Activated T-cell treated with anti-CD3 and anti-CD28 coated beads, Interleukin-2, amount 50 U/mL, for 72 hours (primary cell): ENCODE measurements around the gene ZBTB1. TPM values are rescaled to one million over a fixed set of nuclear protein-coding genes. Genes with fewer than 3 reads are reported as not detected.
A peak's percentile ranks its signal among the peaks of the same experiment; 100 is the strongest.

Experiments used
- ATAC-seq, 2 donors: fragments of 150-1000 bp; cut with Tn5 transposase; replicated peaks in 1 of 2; 2 replicates each; pipeline ENCODE4 v1.10.0; 2021; ENCODE audit warnings: moderate library complexity in 2 of 2, mild to moderate bottlenecking in 1 of 2
- DNase-seq, 2 donors: peaks; one replicate each; pipeline ENCODE4 v3.0.0; 2021 to 2022; ENCODE audit warnings: mixed read lengths in 1 of 2
- H3K27ac Mint-ChIP-seq: one replicate; pipeline ENCODE4 v1.8.0; 2022; ENCODE audit warnings: mild to moderate bottlenecking, moderate library complexity, mixed read lengths
- H3K27me3 Mint-ChIP-seq: one replicate; pipeline ENCODE4 v1.8.0; 2022; ENCODE audit warnings: low read depth, mixed read lengths
- H3K36me3 Mint-ChIP-seq, 2 donors: one replicate each; pipeline ENCODE4 v1.8.0; 2022; ENCODE audit warnings: mixed read lengths in 2 of 2, mild to moderate bottlenecking in 1 of 2; ENCODE audit not compliant: insufficient read depth in 2 of 2
- H3K4me1 Mint-ChIP-seq: one replicate; pipeline ENCODE4 v1.8.0; 2022; ENCODE audit warnings: low read depth, mixed read lengths
- H3K4me3 Mint-ChIP-seq, 2 donors: one replicate each; pipeline ENCODE4 v1.8.0; 2022; ENCODE audit warnings: mild to moderate bottlenecking in 2 of 2, mixed read lengths in 2 of 2, moderate library complexity in 2 of 2
- H3K9me3 Mint-ChIP-seq, 2 donors: one replicate each; pipeline ENCODE4 v1.8.0; 2022; ENCODE audit warnings: mixed read lengths in 2 of 2
- total RNA-seq, 2 donors: library from RNA; stranded (reverse); gene quantifications; one replicate each; pipeline ENCODE4 v1.2.3, GENCODE V29; 2022

Gene ZBTB1
- total RNA-seq, 2 donors from 2014 or later, result 46.9 to 49.5 TPM

DNA sequence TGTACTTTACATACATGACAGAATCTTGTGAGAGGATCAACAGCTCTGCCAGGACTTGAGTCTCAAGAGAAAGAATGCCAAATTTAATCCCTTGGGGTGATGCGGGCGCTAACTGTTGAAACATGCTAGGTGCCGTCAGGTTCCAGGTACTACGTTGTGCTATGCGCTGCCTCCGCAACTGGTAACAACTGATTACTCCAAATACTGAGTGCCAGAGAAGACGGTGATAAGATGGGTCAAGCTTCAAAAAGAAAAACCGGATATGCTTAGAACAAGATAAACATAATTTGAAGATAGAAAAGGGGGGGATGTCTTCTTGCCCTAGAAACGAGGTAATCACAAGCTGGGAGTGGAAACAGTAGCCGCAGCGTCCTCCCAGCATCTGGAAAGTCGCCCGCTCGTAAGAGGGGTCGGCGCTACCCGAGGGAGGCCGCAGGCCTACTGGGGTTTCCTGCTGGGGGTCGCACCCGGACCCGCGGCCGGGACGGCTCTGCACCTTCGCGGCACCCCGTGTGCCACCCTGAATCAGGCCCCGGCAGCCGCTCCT is 1.6 kb upstream of the ZBTB1 start:
- no peaks in the 10 kb centered on the region for H3K27me3 Mint-ChIP-seq
- peak overlapping the region; percentile 98 for H3K27ac Mint-ChIP-seq
- peak; percentile 25 to 28 for DNase-seq
- H3K4me1 Mint-ChIP-seq, result peaks cover 66% of the 10 kb centered on the region
- peaks cover 9 to 14% of the 10 kb centered on the region in 2 donors for H3K36me3 Mint-ChIP-seq
- no peaks in the 10 kb centered on the region for H3K9me3 Mint-ChIP-seq
- ATAC-seq, result no peak
- H3K4me3 Mint-ChIP-seq, result peak overlapping the region; percentile 86 to 97

DNA sequence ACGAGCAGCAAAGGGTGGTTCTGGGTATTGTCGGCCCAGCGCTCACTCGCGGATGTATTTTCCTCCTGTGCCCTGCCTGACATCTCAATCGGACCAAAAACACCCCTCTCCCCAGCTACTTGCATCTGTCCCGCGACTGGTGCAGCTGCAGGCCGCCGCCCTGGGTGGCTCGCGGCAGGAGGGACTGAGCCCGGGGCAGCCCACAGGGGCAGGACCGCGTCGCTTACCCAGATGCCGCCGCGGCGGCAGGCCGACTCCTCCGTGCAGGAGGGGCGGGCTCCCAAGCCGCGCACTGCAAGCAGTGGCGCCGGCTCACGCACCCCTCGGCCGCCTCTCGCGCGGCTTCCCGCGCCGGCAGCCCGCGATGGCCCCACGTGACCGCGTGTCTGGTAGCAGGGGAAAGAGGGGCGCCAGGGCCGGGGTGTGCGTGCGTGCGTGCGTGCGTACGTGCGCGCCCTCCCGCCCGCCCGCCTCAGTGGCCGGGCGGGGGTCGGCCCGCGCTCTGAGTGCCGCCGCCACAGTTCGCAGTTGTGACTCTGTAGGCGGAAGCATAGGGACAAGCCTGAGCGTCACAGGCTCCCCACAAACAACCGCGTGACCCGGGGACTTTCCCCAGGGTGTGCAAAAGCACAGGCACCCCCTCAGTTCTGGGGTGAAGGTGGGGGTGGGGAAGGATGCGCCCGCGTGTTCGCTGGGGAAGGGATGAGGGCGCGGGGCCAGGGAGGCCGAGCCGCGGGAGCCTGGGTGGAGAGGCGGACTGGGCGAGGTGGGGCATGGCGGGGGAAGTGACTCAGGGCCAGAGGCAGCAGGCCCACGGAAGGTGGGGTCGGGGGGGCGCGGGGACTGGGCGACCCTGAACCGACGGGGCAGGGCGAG is 898 bp upstream of the ZBTB1 start, which contains the start of gene ZBTB25:
TSS of gene ZBTB25 (minus strand) at position 405 of the 876 bp plus-strand sequence. CDS start 13,305 bp downstream, outside the sequence.
- Mint-ChIP-seq H3K36me3 (peaks cover 9 to 13% of the 10 kb centered on the region in 2 donors), H3K4me3 (peak within 1 kb of the TSS; percentile 86 to 97), H3K27ac (peak within 1 kb of the TSS; percentile 98), H3K4me1 (peaks cover 74% of the 10 kb centered on the region), H3K9me3 (no peaks in the 10 kb centered on the region), H3K27me3 (no peaks in the 10 kb centered on the region)
- peak; percentile 93 to 95 for DNase-seq
- peak; percentile 68 for ATAC-seq

DNA sequence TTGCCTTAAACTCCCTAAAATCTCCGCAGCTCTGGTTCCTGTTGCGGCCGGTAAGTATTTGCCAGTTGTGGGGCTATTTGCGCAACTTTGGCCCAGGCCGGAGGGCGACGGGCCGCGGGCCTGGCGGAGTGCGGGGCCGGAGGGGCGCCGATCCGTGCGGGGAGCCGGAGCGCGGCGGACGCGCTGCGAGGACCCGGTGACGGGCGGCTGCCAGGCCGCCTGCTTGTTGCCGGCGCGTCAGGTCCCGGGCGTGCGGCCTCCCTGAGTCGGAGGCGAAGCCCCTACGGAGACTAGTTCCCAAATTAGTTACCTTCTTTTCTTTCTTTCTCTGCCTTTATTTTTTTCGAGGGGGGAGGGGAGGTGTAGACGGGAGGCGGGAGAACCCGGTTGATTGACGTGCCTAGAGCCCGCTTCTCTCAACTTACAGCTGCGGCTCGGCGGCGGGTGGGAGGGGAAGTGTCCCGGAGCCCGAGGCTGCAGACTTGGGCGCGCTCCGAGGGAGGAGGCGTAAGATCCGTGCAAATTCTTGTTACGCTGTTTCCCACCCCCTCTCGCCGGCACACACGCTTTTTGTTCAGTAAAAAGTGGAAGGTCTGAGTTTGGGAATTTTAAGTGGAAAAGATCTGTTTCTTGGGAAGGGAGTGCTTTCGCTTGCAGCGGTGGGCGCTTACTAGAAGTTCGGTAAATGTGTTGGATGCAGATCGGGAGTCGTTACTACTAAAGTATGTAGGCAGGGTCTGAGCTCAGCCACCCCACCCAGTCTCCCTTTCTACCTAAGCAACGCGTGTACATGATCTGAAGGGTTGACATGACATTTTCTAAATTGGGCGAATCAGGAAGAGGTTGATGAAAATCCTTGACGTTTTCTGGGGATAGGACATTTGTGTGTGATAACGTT is 576 bp downstream of the ZBTB1 start:
- Mint-ChIP-seq H3K4me3 (peak overlapping the region; percentile 86 to 97), H3K27me3 (no peaks in the 10 kb centered on the region), H3K36me3 (peaks cover 5 to 9% of the 10 kb centered on the region in 2 donors), H3K4me1 (peaks cover 74% of the 10 kb centered on the region), H3K9me3 (no peaks in the 10 kb centered on the region), H3K27ac (peak overlapping the region; percentile 72)
- DNase-seq (peak; percentile 85 to 86), ATAC-seq (peak; percentile 31 to 32)

DNA sequence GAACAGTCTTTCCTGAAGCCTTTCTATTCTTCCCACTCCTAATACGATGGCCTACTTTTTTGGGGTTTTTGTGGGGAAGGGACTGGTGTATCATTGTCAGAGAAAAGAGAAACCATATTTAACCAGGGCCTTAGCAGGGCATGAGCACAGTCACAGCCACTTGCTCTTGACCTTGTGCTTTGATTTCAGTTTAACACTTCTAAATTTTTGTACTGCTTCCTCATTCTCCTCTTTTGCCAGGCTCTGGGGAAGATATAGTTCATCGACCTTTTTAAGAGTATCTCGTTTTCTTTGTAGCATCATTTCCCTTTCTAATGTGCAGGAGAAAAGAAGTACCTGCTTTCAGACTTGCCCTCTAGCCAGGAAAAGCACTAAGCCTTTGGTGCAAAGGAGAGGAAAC is 2.2 kb downstream of the ZBTB1 start:
- Mint-ChIP-seq H3K4me1 (peaks cover 73% of the 10 kb centered on the region), H3K9me3 (no peaks in the 10 kb centered on the region), H3K4me3 (peak overlapping the region; percentile 86 to 93), H3K36me3 (peaks cover 5 to 9% of the 10 kb centered on the region in 2 donors), H3K27ac (peak overlapping the region; percentile 72), H3K27me3 (no peaks in the 10 kb centered on the region)
- ATAC-seq (no peak), DNase-seq (no peak)

DNA sequence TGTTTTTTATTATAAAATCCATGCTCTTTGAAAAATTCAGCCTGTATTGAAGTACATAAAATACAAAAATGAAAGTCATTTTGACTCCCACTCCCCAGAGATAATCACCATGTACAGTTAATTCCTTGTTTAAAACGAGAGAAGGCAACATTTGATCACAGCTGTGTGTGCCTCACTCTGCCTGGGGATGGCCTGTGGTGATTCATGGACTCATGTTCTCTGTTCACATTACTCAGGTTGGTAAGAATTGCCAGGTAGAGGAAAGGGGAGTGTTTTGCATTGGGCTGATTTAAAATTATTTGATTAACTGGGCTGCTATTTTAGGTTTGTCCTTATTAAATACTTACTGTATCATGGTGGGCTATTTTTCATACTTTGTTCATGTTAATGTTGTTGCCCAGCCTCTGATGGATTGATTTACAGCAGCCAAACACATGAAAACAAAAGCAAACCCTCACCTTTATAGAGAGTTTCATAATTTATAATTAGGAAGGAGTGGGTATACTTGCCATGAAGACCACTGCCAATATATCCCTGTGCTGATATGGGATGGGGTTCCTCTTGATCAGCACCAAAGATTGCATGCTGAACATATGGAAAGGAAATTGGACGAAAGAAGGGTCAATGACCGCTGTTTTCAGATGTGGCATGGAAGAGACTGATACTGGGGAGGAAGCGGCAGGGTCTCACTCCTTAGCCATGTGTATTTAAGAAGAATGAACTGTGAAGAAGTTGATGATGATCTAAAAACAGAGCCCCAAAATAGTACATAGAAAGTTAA is 3.0 kb downstream of the ZBTB1 start:
- no peaks in the 10 kb centered on the region for H3K27me3 Mint-ChIP-seq
- H3K27ac Mint-ChIP-seq, result peak overlapping the region; percentile 72
- peaks cover 71% of the 10 kb centered on the region for H3K4me1 Mint-ChIP-seq
- DNase-seq, result peak; percentile 44 to 63
- no peak for ATAC-seq
- H3K36me3 Mint-ChIP-seq, result peaks cover 5 to 9% of the 10 kb centered on the region in 2 donors
- H3K4me3 Mint-ChIP-seq, result peak overlapping the region; percentile 86 to 93
- H3K9me3 Mint-ChIP-seq, result no peaks in the 10 kb centered on the region

DNA sequence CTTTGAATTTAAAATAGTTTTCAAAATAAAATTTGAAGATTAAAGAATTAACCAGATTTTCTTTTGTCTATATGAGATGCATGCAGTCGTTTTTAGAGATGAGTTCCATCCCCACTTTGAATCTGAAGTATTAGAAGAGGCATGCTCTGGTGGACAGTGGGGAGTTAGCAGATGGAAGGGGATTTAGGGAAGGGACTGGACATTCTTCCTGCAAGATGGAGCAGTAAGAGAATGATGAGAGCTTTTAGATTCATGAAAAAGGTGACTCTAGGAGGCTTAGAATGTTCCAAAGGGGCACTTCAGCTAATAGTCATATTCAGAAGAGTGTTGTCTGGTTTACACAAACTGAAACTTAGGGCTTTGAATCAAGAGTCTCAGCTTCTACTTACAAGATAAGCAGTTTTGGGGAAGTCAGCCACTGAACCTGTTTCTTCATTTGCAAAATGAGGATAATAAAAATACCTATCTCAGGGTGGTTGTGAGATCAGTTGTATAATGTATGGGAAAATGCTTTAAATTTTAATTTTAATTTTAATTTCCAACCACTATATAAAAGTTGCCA is 3.7 kb downstream of the ZBTB1 start:
- DNase-seq (no peak), ATAC-seq (no peak)
- Mint-ChIP-seq H3K27me3 (no peaks in the 10 kb centered on the region), H3K4me3 (peak overlapping the region; percentile 86 to 93), H3K9me3 (no peaks in the 10 kb centered on the region), H3K36me3 (peaks cover 5 to 7% of the 10 kb centered on the region in 2 donors), H3K27ac (peak overlapping the region; percentile 72), H3K4me1 (peaks cover 71% of the 10 kb centered on the region)

DNA sequence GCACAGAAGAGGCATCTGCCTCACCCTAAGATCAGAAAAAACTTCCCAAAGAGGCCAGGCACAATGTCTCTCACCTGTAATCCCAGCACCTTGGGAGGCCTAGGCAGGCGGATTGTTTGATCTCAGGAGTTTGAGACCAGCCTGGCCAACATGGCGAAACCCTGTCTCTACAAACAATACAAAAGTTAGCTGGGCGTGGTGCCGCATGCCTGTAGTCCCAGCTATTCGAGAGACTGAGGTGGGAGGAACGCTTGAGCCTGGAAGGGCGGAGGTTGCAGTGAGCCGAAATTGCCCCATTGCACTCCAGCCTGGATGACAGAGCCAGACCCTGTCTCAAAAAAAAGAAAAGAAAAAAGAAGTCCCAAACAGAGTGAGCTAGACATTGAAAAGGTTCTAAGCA is 4.5 kb downstream of the ZBTB1 start:
- DNase-seq (no peak), ATAC-seq (no peak)
- no peaks in the 10 kb centered on the region for H3K9me3 Mint-ChIP-seq
- H3K36me3 Mint-ChIP-seq, result peaks cover 7% of the 10 kb centered on the region in 2 donors
- no peaks in the 10 kb centered on the region for H3K27me3 Mint-ChIP-seq
- peak overlapping the region; percentile 72 for H3K27ac Mint-ChIP-seq
- peaks cover 77% of the 10 kb centered on the region for H3K4me1 Mint-ChIP-seq
- peak overlapping the region; percentile 86 to 93 for H3K4me3 Mint-ChIP-seq

DNA sequence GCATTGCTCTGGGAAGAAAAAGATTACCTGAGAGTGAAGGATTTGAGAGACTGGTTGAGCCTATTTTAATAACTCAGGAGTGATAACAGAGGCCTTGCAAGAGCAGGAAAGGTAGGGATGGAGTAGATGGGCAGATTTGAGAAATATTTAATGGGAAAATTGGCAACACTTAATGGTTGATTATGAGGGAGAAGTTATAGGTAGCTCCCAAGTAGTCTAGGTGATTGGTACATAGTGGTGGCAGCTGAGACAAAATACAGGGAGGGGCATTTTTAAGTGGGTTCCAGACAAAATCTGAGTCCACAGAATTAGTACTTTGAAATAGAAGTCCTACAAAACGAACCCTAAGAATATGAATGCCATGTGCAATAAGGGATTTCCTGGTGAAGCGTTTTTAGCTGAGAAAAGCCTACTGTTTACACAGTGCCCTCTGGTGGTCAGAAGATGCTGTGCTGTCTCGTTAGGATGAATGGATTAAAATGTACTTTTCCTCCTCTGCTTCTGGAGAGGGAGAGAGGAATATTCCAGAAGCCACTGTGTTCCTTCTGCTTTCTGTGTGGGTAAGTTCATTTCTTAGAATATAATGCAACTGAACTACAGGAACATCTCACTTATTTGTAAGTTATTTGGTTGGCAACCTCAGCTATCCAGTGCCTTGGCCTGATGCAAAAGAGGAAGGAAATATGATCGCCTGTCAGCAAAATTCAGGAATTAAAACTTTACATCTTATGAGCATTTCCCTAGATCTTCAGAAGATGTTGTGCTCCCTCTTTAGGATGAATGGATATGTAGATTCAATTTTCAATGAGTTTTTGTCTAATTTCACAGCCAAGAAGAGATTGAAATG is 6.5 kb downstream of the ZBTB1 start:
- Mint-ChIP-seq H3K9me3 (no peaks in the 10 kb centered on the region), H3K36me3 (peaks cover 0 to 4% of the 10 kb centered on the region in 2 donors), H3K4me3 (peak overlapping the region; percentile 86 to 93), H3K4me1 (peaks cover 77% of the 10 kb centered on the region), H3K27me3 (no peaks in the 10 kb centered on the region), H3K27ac (peak overlapping the region; percentile 72)
- DNase-seq (peak; percentile 62 to 67), ATAC-seq (no peak)

DNA sequence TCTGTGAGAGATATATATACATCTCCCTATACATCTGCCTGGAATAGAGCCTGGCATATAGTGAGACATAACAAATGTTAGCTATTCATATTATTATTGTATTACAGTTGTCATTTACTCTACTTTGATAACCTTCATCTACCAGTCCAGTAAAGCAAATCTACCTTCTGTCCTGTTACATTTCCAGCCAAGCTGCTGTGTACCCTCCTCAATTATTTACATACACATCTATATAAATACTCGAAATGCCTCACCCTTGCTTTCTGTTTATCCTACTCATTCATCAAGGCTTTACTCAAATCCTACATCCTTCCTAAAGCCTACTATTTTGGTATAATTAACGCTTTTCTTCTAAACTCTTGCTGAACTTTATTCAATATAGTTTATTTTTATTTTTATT is 8.7 kb downstream of the ZBTB1 start:
- H3K36me3 Mint-ChIP-seq, result peaks cover 0 to 2% of the 10 kb centered on the region in 2 donors
- H3K4me1 Mint-ChIP-seq, result peaks cover 72% of the 10 kb centered on the region
- no peaks in the 10 kb centered on the region for H3K9me3 Mint-ChIP-seq
- no peak for ATAC-seq
- no peak overlapping the region for H3K4me3 Mint-ChIP-seq
- H3K27ac Mint-ChIP-seq, result no peak overlapping the region
- no peaks in the 10 kb centered on the region for H3K27me3 Mint-ChIP-seq
- no peak for DNase-seq

DNA sequence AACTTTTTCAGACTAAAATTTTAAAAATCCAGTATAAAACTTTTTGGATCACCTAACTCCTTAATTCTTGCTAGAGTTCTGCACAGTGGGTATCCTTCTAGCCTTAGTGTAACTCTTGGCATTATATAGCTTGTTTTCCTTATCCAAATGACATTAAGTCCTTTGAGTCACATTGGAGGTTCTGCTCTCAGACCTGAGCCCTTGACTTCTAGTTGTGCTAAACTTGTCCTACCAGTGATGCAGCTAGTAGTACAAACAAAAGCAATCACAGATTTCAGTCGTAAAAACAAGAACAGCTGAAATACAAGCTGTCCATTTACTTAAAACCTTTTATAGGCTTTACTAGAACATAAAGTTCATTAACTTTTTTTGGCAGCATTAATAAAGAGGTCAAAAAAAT is 10.5 kb downstream of the ZBTB1 start:
- no peak for ATAC-seq
- Mint-ChIP-seq H3K27me3 (no peaks in the 10 kb centered on the region), H3K4me3 (no peak overlapping the region), H3K27ac (no peak overlapping the region), H3K36me3 (peaks cover 0 to 2% of the 10 kb centered on the region in 2 donors), H3K4me1 (peaks cover 58% of the 10 kb centered on the region), H3K9me3 (no peaks in the 10 kb centered on the region)
- no peak for DNase-seq

DNA sequence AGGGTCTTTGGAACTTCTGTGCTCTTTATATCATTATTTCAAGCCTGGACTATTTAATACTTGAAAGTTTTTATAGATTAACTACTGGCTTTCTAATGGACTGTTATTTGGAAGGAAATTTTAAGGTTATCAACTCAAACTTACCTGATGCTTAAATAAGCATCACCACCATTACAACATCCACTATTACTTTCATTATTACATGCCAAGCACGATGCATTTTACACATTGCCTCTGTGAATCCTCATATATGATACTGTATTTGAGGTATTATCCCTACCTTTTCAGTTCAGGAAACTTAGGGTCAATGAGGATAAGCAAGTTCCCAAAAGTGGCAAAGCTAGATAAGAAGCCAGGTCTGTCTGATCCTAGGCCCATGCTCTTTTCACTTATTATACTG is 12.4 kb downstream of the ZBTB1 start:
- peak overlapping the region in 1 of 2 donors; percentile 65 for H3K4me3 Mint-ChIP-seq
- DNase-seq (no peak), ATAC-seq (no peak)
- no peaks in the 10 kb centered on the region for H3K9me3 Mint-ChIP-seq
- H3K36me3 Mint-ChIP-seq, result peaks cover 0 to 2% of the 10 kb centered on the region in 2 donors
- peak overlapping the region; percentile 89 for H3K27ac Mint-ChIP-seq
- peaks cover 42% of the 10 kb centered on the region for H3K4me1 Mint-ChIP-seq
- no peaks in the 10 kb centered on the region for H3K27me3 Mint-ChIP-seq
